Ovary (tissue), 9 donors: ENCODE results near the gene FMO2. TPM values are rescaled to one million over a fixed set of nuclear protein-coding genes. Genes with fewer than 3 reads are reported as not detected.

Source experiments
- DNase-seq, 5 donors: peaks; one replicate each; pipeline ENCODE4 v3.0.0-alpha.2; 2019 to 2020
- H3K27ac ChIP-seq, 2 donors: fragments of 200-600 bp; one replicate each; pipeline versions ENCODE4 v1.5.1 to v1.8.0; 2019 to 2022
- H3K27me3 ChIP-seq: fragments of 200-600 bp; one replicate; pipeline ENCODE4 v1.8.0; 2022
- H3K36me3 ChIP-seq: fragments of 200-600 bp; sonication (generic); one replicate; pipeline ENCODE4 v1.5.1; 2019
- H3K4me1 ChIP-seq: one replicate; pipeline ENCODE4 v1.8.1; 2013; ENCODE audit warnings: mild to moderate bottlenecking, moderate library complexity; ENCODE audit not compliant: insufficient read depth
- H3K4me3 ChIP-seq: fragments of 200-600 bp; sonication (generic); one replicate; pipeline ENCODE4 v1.5.1; 2017
- H3K9me3 ChIP-seq, 2 donors: fragments of 200-600 bp in 1 of 2; sonication (generic) in 1 of 2; one replicate each; pipeline versions ENCODE4 v1.5.1 to v1.8.1; 2013 to 2019; ENCODE audit warnings: mild to moderate bottlenecking in 1 of 2, moderate library complexity in 1 of 2
- EP300 ChIP-seq: sonication (generic); formaldehyde crosslinking; IDR thresholded peaks from one replicate; pipeline ENCODE4 v1.6.1; 2017; ENCODE audit warnings: antibody characterized with exemption
- POLR2A ChIP-seq: fragments of 450-650 bp; IDR thresholded peaks from one replicate; pipeline ENCODE4 v1.6.1; 2017; ENCODE audit warnings: antibody characterized with exemption, mild to moderate bottlenecking, moderate library complexity
- WGBS, 3 donors: extraction: QIAGEN DNeasy Blood & Tissue Kit in 1 of 3; methylation state at CpG; one replicate each; pipeline versions ENCODE4 v1.1.5 to v1.1.7; 2013 to 2017; 5-methylcytosine and 5-hydroxymethylcytosine counted together
- intact Hi-C, 4 donors: fragments of 100-400 bp; cut with DNase I; formaldehyde crosslinking; loops; one replicate each; pipeline versions ENCODE4 v1.11.0 to v1.15.1; 2022 to 2023
- polyA plus RNA-seq, 2 donors: library from polyadenylated mRNA; stranded (reverse); fragments of 200-250 nt in 1 of 2; fragments of 350-450 nt in 1 of 2; fragmentation: Illumina TruSeq in 1 of 2; extraction: RNeasy Lipid Tissue Mini Kit (QIAGEN cat#74804) in 1 of 2; gene quantifications; one replicate each; pipeline ENCODE4 v1.2.3, GENCODE V29; 2013 to 2014
- total RNA-seq, 7 donors: library from RNA; depleted of rRNA in 2 of 7; stranded (reverse); fragments of >200 nt in 2 of 7; fragmentation: NEBNext Ultra II Directional in 3 of 7; extraction: Animal tissue kit (Norgen Biotek cat#: 25700) in 3 of 7; gene quantifications; one replicate each; pipeline versions ENCODE4 v1.1.0 to v1.2.4, GENCODE V29; 2016 to 2023
- TF ChIP-seq, protein P1 (sequence below), 3 donors: fragments of 450-650 bp in 2 of 3; fragments of 200-600 bp in 1 of 3; IDR thresholded peaks; one replicate each; pipeline versions ENCODE4 v1.5.1 to v1.8.0; 2016 to 2022; ENCODE audit warnings: antibody characterized with exemption in 3 of 3, mild to moderate bottlenecking in 1 of 3
- donor health status: DM: no; HTN: no; CAD: no; lungs with moderate emphysema.
- donor health status: DM: no; HTN: no; CAD: no.
- donor health status: Bipolar disorder and iron deficiency.
- donor health status: DM: yes; HTN: yes; CAD: no.
- donor health status: DM: no; HTN: no; CAD: no.
- donor health status: DM: yes; HTN: yes; CAD: no.

FMO2 gene
- total and polyA plus RNA-seq, 9 donors: 1.6 to 12.8 (median 5.8) TPM

- Histone ChIP-seq H3K9me3 (no peaks in the 10 kb centered on the region), H3K27ac (no peak overlapping the region), H3K36me3 (no peaks in the 10 kb centered on the region), H3K27me3 (no peaks in the 10 kb centered on the region), H3K4me1 (peaks cover 1% of the 10 kb centered on the region), H3K4me3 (no peak overlapping the region)
- TF ChIP-seq EP300: no peak
- TF ChIP-seq POLR2A: no peak
- TF ChIP-seq, protein P1, sequence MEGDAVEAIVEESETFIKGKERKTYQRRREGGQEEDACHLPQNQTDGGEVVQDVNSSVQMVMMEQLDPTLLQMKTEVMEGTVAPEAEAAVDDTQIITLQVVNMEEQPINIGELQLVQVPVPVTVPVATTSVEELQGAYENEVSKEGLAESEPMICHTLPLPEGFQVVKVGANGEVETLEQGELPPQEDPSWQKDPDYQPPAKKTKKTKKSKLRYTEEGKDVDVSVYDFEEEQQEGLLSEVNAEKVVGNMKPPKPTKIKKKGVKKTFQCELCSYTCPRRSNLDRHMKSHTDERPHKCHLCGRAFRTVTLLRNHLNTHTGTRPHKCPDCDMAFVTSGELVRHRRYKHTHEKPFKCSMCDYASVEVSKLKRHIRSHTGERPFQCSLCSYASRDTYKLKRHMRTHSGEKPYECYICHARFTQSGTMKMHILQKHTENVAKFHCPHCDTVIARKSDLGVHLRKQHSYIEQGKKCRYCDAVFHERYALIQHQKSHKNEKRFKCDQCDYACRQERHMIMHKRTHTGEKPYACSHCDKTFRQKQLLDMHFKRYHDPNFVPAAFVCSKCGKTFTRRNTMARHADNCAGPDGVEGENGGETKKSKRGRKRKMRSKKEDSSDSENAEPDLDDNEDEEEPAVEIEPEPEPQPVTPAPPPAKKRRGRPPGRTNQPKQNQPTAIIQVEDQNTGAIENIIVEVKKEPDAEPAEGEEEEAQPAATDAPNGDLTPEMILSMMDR (IDR thresholded peaks at IDR 0.05): no peak
- DNase-seq: no peak
- intact Hi-C loops: no loop called here
- WGBS, 3 donors: 53 to 91% (median 83%) methylated on average over 3 of the region's 3 CpGs
Measured at GRCh38 chr1:171206204-171206977, 21.3 kb downstream of the FMO2 start.

- Histone ChIP-seq H3K27me3 (no peaks in the 10 kb centered on the region), H3K4me1 (peaks cover 1% of the 10 kb centered on the region), H3K4me3 (no peak overlapping the region), H3K9me3 (no peaks in the 10 kb centered on the region), H3K36me3 (no peaks in the 10 kb centered on the region), H3K27ac (no peak overlapping the region)
- intact Hi-C loops: no loop called here
- DNase-seq: no peak
- no peak for TF ChIP-seq POLR2A
- TF ChIP-seq, protein P1 (IDR thresholded peaks at IDR 0.05): no peak
- TF ChIP-seq EP300: no peak
- WGBS, 3 donors: 95 to 100% (median 100%) methylated on average over 1 of the region's 1 CpG
Measured at GRCh38 chr1:171206978-171207355, 21.9 kb downstream of the FMO2 start.

DNA sequence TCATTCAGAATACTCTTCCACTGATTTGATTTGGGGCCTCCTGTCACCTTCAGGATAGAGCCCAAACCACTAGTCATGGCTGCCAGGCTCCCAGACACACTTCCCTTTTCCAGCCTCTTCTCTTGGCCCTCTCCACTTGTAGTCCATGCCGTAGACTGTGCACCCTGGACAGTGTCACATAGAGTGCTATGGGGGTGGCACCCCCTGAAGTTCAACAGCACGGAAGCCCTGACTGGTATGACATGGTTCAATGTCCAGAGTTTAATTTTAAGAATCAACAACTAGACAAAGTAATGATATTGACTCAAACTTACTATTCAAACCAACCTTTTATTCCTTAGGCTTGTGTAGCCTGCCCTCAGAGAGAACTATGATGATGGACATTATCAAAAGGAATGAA is 22.3 kb downstream of the FMO2 start:
- WGBS, 3 donors: 95 to 98% (median 97%) methylated on average over 2 of the region's 2 CpGs
- intact Hi-C loops: no loop called here
- Histone ChIP-seq H3K4me3 (no peak overlapping the region), H3K27me3 (no peaks in the 10 kb centered on the region), H3K4me1 (peaks cover 1% of the 10 kb centered on the region), H3K36me3 (no peaks in the 10 kb centered on the region), H3K9me3 (no peaks in the 10 kb centered on the region), H3K27ac (no peak overlapping the region)
- no peak for DNase-seq
- TF ChIP-seq POLR2A (no peak), EP300 (no peak)
- TF ChIP-seq, protein P1 (IDR thresholded peaks at IDR 0.05): no peak

GRCh38 chr1:171210355-171210754 is 25.3 kb downstream of the FMO2 start:
- DNase-seq: no peak
- Histone ChIP-seq H3K27me3 (no peaks in the 10 kb centered on the region), H3K9me3 (no peaks in the 10 kb centered on the region), H3K4me1 (peaks cover 1% of the 10 kb centered on the region), H3K36me3 (no peaks in the 10 kb centered on the region), H3K27ac (no peak overlapping the region), H3K4me3 (no peak overlapping the region)
- 46 to 59% (median 52%) methylated on average over 1 of the region's 1 CpG for WGBS, 3 donors
- intact Hi-C loops: loop anchor here in 1 of 4 donors (10.0 kb wide), 1 partner anchor 66 kb away; no protein-coding TSS in a partner anchor
- no peak for TF ChIP-seq EP300
- TF ChIP-seq POLR2A: no peak
- TF ChIP-seq, protein P1 (IDR thresholded peaks at IDR 0.05): no peak
